Aorta (tissue), 5 donors: Measurements from ENCODE around the gene CALCOCO1. TPM values are rescaled to one million over a fixed set of nuclear protein-coding genes. Genes with fewer than 3 reads are reported as not detected.

Experiments
- ATAC-seq: fragments of 200-7000 bp; cut with Tn5 transposase; one replicate; pipeline ENCODE4 v1.9.1; 2022; ENCODE audit warnings: moderate library complexity; ENCODE audit not compliant: low FRiP score
- DNase-seq, 2 donors: peaks; one replicate each; pipeline ENCODE4 v3.0.0-alpha.2; 2020
- H3K27ac ChIP-seq, 2 donors: one replicate each; pipeline ENCODE4 v1.5.1; 2013; ENCODE audit warnings: low read length in 2 of 2, mild to moderate bottlenecking in 2 of 2, moderate library complexity in 2 of 2, control low read depth in 1 of 2, inconsistent platforms in 1 of 2, low read depth in 1 of 2
- H3K27me3 ChIP-seq, 2 donors: one replicate each; pipeline ENCODE4 v1.6.1; 2013; ENCODE audit warnings: control low read depth in 1 of 2, low read length in 1 of 2, mild to moderate bottlenecking in 1 of 2, moderate library complexity in 1 of 2; ENCODE audit not compliant: insufficient read depth in 2 of 2, control insufficient read depth in 1 of 2
- H3K36me3 ChIP-seq, 2 donors: one replicate each; pipeline ENCODE4 v1.6.1; 2013; ENCODE audit warnings: control low read depth in 1 of 2, low read length in 1 of 2, mild to moderate bottlenecking in 1 of 2; ENCODE audit not compliant: insufficient read depth in 2 of 2, control insufficient read depth in 1 of 2
- H3K4me1 ChIP-seq, 2 donors: one replicate each; pipeline ENCODE4 v1.6.1; 2013; ENCODE audit warnings: low read length in 2 of 2, control low read depth in 1 of 2, mild to moderate bottlenecking in 1 of 2, moderate library complexity in 1 of 2; ENCODE audit not compliant: insufficient read depth in 2 of 2, control insufficient read depth in 1 of 2
- H3K4me3 ChIP-seq, 2 donors: one replicate each; pipeline ENCODE4 v1.5.1; 2013; ENCODE audit warnings: low read length in 2 of 2, control low read depth in 1 of 2, mild to moderate bottlenecking in 1 of 2
- H3K9me3 ChIP-seq: one replicate; pipeline ENCODE4 v1.6.1; 2013; ENCODE audit warnings: mild to moderate bottlenecking, low read length; ENCODE audit not compliant: control insufficient read depth
- WGBS, 2 donors: extraction: QIAGEN DNeasy Blood & Tissue Kit; methylation state at CpG; one replicate each; pipeline ENCODE4 v1.1.7; 2013; 5-methylcytosine and 5-hydroxymethylcytosine counted together
- intact Hi-C, 2 donors: fragments of 100-400 bp; cut with DNase I; formaldehyde crosslinking; loops; one replicate each; pipeline versions ENCODE4 v1.14.2 to v1.15.0; 2022
- polyA plus RNA-seq, 2 donors: library from polyadenylated mRNA; stranded (reverse); fragments of 200-250 nt; gene quantifications; one replicate each; pipeline ENCODE4 v1.2.3, GENCODE V29; 2013
- total RNA-seq, 2 donors: library from RNA; stranded (reverse); fragmentation: NEBNext Ultra II Directional; extraction: Animal tissue kit (Norgen Biotek cat#: 25700); gene quantifications; one replicate each; pipeline ENCODE4 v1.2.1, GENCODE V29; 2021
- donor health status: healthy with polysubstance abuse.
- donor health status: Bipolar disorder and iron deficiency.
- donor health status: DM: no; HTN: no; CAD: no.
- donor health status: DM: no; HTN: no; CAD: no.
- donor health status: DM: yes; HTN: yes; CAD: no.

Gene CALCOCO1
- total and polyA plus RNA-seq, 4 donors: 88.5 to 299 (median 250) TPM

- WGBS, 2 donors: 69% methylated on average over 30 to 32 of the region's 32 CpGs
- intact Hi-C loops: no loop called here
Observed at GRCh38 chr12:53738406-53739213, 11.4 kb upstream of the CALCOCO1 start.

DNA sequence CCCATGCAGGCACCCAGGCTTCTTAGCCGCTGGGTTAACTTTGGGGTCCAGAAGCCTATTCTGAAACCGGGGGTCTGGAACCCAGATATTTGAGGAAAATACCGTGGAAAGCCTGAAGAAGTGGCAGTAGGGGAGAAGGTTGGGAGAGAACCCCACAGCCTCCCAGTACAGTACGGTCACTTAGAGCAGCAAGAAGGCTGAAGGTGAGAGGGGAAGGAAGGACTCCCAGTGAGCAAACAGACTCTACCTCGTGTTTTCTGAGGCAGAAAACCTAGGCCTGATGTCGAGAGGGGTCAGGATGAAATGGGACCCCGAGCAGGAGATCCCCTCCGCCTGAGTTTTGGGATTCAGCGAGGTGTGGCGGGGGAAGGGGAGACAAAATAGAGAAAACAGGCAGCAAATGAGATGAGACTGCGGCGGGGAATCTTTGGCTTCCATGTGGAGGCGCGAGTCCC lies 10.7 kb upstream of the CALCOCO1 start:
- Histone ChIP-seq H3K9me3 (no peaks in the 10 kb centered on the region), H3K27me3 (no peaks in the 10 kb centered on the region), H3K4me3 (no peak overlapping the region), H3K36me3 (no peaks in the 10 kb centered on the region), H3K4me1 (no peaks in the 10 kb centered on the region), H3K27ac (no peak overlapping the region)
- intact Hi-C loops: no loop called here
- ATAC-seq (no peak), DNase-seq (no peak)
- 86 to 87% methylated on average over 14 of the region's 14 CpGs for WGBS, 2 donors

More at GRCh38 chr12:53738406-53739213, 11.4 kb upstream of the CALCOCO1 start:
- no peak for ATAC-seq
- Histone ChIP-seq H3K9me3 (no peaks in the 10 kb centered on the region), H3K27me3 (no peaks in the 10 kb centered on the region), H3K27ac (no peak overlapping the region), H3K36me3 (no peaks in the 10 kb centered on the region), H3K4me1 (no peaks in the 10 kb centered on the region), H3K4me3 (no peak overlapping the region)
- DNase-seq: no peak

GRCh38 chr12:53737093-53737808 lies 10.0 kb upstream of the CALCOCO1 start:
- no peaks in the 10 kb centered on the region for H3K27me3 ChIP-seq
- no peak for ATAC-seq
- intact Hi-C loops: no loop called here

GRCh38 chr12:53736592-53736991 lies 9.3 kb upstream of the CALCOCO1 start:
- H3K4me1 ChIP-seq: no peaks in the 10 kb centered on the region
- 93 to 95% methylated on average over 6 of the region's 6 CpGs for WGBS, 2 donors
- no peaks in the 10 kb centered on the region for H3K9me3 ChIP-seq
- H3K27ac ChIP-seq: no peak overlapping the region
- H3K27me3 ChIP-seq: no peaks in the 10 kb centered on the region
- ATAC-seq: no peak
- no peak overlapping the region for H3K4me3 ChIP-seq
- DNase-seq: no peak
- intact Hi-C loops: no loop called here
- H3K36me3 ChIP-seq: no peaks in the 10 kb centered on the region

More at GRCh38 chr12:53737093-53737808, 10.0 kb upstream of the CALCOCO1 start:
- Histone ChIP-seq H3K9me3 (no peaks in the 10 kb centered on the region), H3K4me1 (no peaks in the 10 kb centered on the region), H3K27ac (no peak overlapping the region), H3K4me3 (no peak overlapping the region), H3K36me3 (no peaks in the 10 kb centered on the region)
- no peak for DNase-seq
- WGBS, 2 donors: 94 to 97% methylated on average over 14 of the region's 14 CpGs

DNA sequence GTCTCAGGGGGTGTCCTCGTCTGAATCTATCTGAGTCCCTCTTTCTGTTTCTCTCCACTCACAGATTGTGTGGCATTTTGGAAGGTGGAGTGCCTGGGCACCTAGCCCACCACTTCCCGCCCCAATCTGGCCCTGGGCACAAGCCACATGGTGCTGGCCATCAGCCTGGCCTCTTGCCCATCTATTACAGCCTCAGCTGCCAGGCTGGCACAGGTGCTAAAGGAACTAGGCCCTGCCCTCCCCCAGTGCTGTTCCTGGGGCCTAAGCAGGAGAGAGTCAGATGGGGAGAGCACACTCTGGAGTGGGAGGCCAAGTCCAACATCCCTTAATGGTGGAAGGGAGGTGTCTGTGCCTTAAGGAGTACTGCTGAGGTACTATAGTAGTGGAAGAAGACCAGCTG lies 8.3 kb upstream of the CALCOCO1 start:
- ATAC-seq (no peak), DNase-seq (no peak)
- H3K4me3 ChIP-seq: no peak overlapping the region
- no peaks in the 10 kb centered on the region for H3K9me3 ChIP-seq
- no peaks in the 10 kb centered on the region for H3K4me1 ChIP-seq
- peak overlapping the region in 1 of 2 donors; percentile 1 for H3K27ac ChIP-seq
- no peaks in the 10 kb centered on the region for H3K27me3 ChIP-seq
- WGBS, 2 donors: 0 to 10% methylated on average over 2 of the region's 2 CpGs
- H3K36me3 ChIP-seq: no peaks in the 10 kb centered on the region
- intact Hi-C loops: no loop called here

DNA sequence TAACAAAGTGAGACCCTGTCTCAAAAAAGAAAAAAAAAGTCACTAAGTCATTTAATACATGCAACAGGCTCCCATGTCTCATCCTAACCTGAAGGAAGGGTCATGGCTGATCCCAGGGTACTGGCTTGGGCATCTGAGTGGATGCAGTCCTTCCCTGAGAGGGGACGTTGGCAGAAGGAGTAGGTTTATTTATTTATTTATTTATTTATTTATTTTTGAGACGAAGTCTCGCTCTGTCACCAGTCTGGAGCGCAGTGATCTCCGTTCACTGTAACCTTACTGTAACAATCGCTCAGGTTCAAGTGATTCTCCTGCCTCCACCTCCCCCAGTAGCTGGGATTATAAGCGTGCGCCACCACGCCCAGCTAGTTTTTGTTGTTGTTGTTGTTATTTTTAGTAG lies 7.2 kb upstream of the CALCOCO1 start:
- no peaks in the 10 kb centered on the region for H3K4me1 ChIP-seq
- H3K9me3 ChIP-seq: no peaks in the 10 kb centered on the region
- no peaks in the 10 kb centered on the region for H3K27me3 ChIP-seq
- H3K4me3 ChIP-seq: no peak overlapping the region
- no peak for DNase-seq
- H3K27ac ChIP-seq: no peak overlapping the region
- ATAC-seq: no peak
- 89 to 90% methylated on average over 9 of the region's 9 CpGs for WGBS, 2 donors
- H3K36me3 ChIP-seq: no peaks in the 10 kb centered on the region
- intact Hi-C loops: no loop called here

- intact Hi-C loops: no loop called here
- DNase-seq (no peak), ATAC-seq (no peak)
- Histone ChIP-seq H3K9me3 (no peaks in the 10 kb centered on the region), H3K27me3 (no peaks in the 10 kb centered on the region), H3K4me3 (no peak overlapping the region), H3K27ac (peak overlapping the region in 1 of 2 donors; percentile 55), H3K4me1 (peaks cover 0 to 2% of the 10 kb centered on the region in 2 donors), H3K36me3 (no peaks in the 10 kb centered on the region)
- whole genome bisulfite sequencing, 2 donors: 10 to 12% methylated on average over 5 of the region's 5 CpGs
Observed at GRCh38 chr12:53733807-53734200, 6.6 kb upstream of the CALCOCO1 start.

DNA sequence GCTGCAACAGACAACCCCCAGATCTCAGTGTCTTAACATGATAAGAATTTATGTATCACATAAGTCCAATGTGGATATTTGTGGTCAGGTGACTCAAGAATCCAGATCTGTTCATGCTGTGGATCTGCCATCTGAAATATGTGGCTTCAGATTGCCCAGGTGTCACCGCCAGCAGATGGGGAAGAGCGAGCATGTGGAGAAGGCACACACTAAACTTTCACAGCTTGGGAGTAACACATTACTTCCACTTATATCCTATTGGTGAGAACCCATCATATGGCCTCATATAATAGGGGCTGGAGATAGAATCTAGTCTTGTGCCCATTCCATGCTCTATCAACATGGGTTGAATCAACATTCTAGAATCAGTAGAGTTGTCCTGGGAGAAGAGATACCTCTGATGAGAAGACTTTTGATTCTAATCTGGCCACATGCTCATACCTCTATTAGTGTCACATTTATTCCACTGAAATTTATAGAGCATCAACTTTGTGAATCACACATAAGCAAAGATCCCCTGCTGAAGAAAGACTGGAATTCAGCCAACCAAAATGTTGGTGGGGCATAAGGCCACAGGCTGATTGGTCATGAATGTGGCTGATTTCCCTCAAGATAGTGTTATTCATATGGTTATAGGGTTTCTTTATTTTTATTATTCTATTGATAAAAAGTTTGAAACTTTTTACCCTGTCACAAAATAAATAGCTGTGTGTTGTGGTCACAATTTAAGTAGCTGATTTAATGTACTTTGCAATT lies 6.0 kb upstream of the CALCOCO1 start:
- H3K27me3 ChIP-seq: no peaks in the 10 kb centered on the region
- H3K4me3 ChIP-seq: no peak overlapping the region
- ATAC-seq (no peak), DNase-seq (no peak)
- peaks cover 0 to 4% of the 10 kb centered on the region in 2 donors for H3K4me1 ChIP-seq
- no peaks in the 10 kb centered on the region for H3K9me3 ChIP-seq
- intact Hi-C loops: no loop called here
- 91 to 97% methylated on average over 2 of the region's 2 CpGs for WGBS, 2 donors
- no peaks in the 10 kb centered on the region for H3K36me3 ChIP-seq
- H3K27ac ChIP-seq: no peak overlapping the region
